K562 (cell line): ENCODE results near the gene ITGA7. TPM values are rescaled to one million over a fixed set of nuclear protein-coding genes. Genes with fewer than 3 reads are reported as not detected.

Experiments
- ATAC-seq: fragments of 200-7000 bp; cut with Tn5 transposase; 3 replicates; pipeline ENCODE4 v1.9.1; 2020; ENCODE audit warnings: moderate library complexity
- BruUV-seq: library from RNA; stranded (reverse); fragments of 400-500 nt; replicated peaks from 2 replicates; lab custom pipeline; 2021; lab: Mats Ljungman, UMichigan
- CTCF ChIA-PET: fragments of 300-600 bp; formaldehyde crosslinking; extraction: SDS; loops from one replicate; lab custom pipeline; 2021; ENCODE audit warnings: low intra/inter-chr PET ratio; lab: Yijun Ruan, JAX
- POLR2A ChIA-PET: fragments of 300-600, 350-650 bp; sonication (Branson Sonifier 250); formaldehyde crosslinking; extraction: SDS; loops from one replicate; lab custom pipeline; 2021; ENCODE audit warnings: antibody characterized with exemption, inconsistent platforms; lab: Yijun Ruan, JAX
- DNase-seq, 4 experiments: peaks; one replicate each; pipeline versions ENCODE4 v3.0.0 to v3.0.0-alpha.2; 2011 to 2018; ENCODE audit warnings: low spot score in 3 of 4, mixed read lengths in 3 of 4; ENCODE audit errors: extremely low read depth in 1 of 4
- FAIRE-seq: peaks from 2 replicates; lab custom pipeline; 2011; peaks lifted over from hg19 to GRCh38; lab: Jason Lieb, UNC
- H2AFZ ChIP-seq: 2 replicates; pipeline ENCODE4 v1.6.0; 2011; ENCODE audit warnings: low read depth, low read length, control low read depth, inconsistent platforms
- H3K27ac ChIP-seq: fragments of 200-600 bp; 3 replicates; pipeline ENCODE4 v1.8.0; 2011; ENCODE audit warnings: low read depth, mild to moderate bottlenecking, control low read depth, inconsistent platforms, low read length, moderate library complexity, mixed read lengths; ENCODE audit errors: extremely low read depth
- H3K27me3 ChIP-seq, 2 experiments: fragments of 300-600 bp in 1 of 2; 2 replicates in 1 of 2; 3 replicates in 1 of 2; pipeline versions ENCODE4 v1.6.0 to v1.8.0; 2011; ENCODE audit warnings: inconsistent platforms in 2 of 2, low read length in 2 of 2, mild to moderate bottlenecking in 1 of 2, mixed read lengths in 1 of 2, moderate library complexity in 1 of 2; ENCODE audit not compliant: control insufficient read depth in 2 of 2, insufficient read depth in 2 of 2
- H3K36me3 ChIP-seq: fragments of 300-600 bp; 3 replicates; pipeline ENCODE4 v1.8.0; 2011; ENCODE audit warnings: mild to moderate bottlenecking, low read length, inconsistent platforms; ENCODE audit not compliant: control insufficient read depth, insufficient read depth
- H3K4me1 ChIP-seq, 2 experiments: fragments of 200-600 bp in 1 of 2; replicated peaks in 1 of 2; 2 replicates in 1 of 2; 3 replicates in 1 of 2; pipeline versions ENCODE4 v1.5.1 to v1.8.0; 2011; ENCODE audit warnings: inconsistent platforms in 2 of 2, low read length in 2 of 2, mild to moderate bottlenecking in 1 of 2, mixed read lengths in 1 of 2, moderate library complexity in 1 of 2; ENCODE audit not compliant: control insufficient read depth in 2 of 2, insufficient read depth in 2 of 2
- H3K4me2 ChIP-seq: 2 replicates; pipeline ENCODE4 v1.6.1; 2011; ENCODE audit warnings: low read length, control low read depth, inconsistent platforms, mixed read lengths; ENCODE audit not compliant: insufficient read depth
- H3K4me3 ChIP-seq: fragments of 200-600 bp; sonication (generic), shearing (Covaris generic); 2 replicates; pipeline ENCODE4 v1.5.1; 2016; ENCODE audit warnings: control low read depth, inconsistent platforms
- H3K79me2 ChIP-seq: fragments of 200-600 bp; 3 replicates; pipeline ENCODE4 v1.8.0; 2011; ENCODE audit warnings: low read length, inconsistent platforms; ENCODE audit not compliant: control insufficient read depth, insufficient read depth
- H3K9ac ChIP-seq, 2 experiments: 2 replicates each; pipeline versions ENCODE4 v1.6.0 to v1.6.1; 2011; ENCODE audit warnings: low read depth in 2 of 2, low read length in 2 of 2, control low read depth in 1 of 2, inconsistent platforms in 1 of 2, mild to moderate bottlenecking in 1 of 2, mixed read lengths in 1 of 2; ENCODE audit not compliant: insufficient read depth in 1 of 2
- H3K9me1 ChIP-seq: one replicate; pipeline ENCODE4 v1.6.0; 2011; ENCODE audit warnings: inconsistent platforms, mild to moderate bottlenecking, low read length, moderate library complexity; ENCODE audit not compliant: control insufficient read depth, insufficient read depth
- H3K9me3 ChIP-seq: replicated peaks from 2 replicates; pipeline ENCODE4 v1.5.1; 2011; ENCODE audit warnings: low read depth, low read length, inconsistent platforms; ENCODE audit not compliant: control insufficient read depth, insufficient read depth
- H4K20me1 ChIP-seq: replicated peaks from 2 replicates; pipeline ENCODE4 v1.6.1; 2011; ENCODE audit warnings: low read length, inconsistent platforms, mixed read lengths; ENCODE audit not compliant: control insufficient read depth, insufficient read depth
- CBX1 ChIP-seq: sonication (generic); IDR thresholded peaks from 2 replicates; pipeline ENCODE4 v1.6.1; 2016; ENCODE audit warnings: antibody characterized with exemption, low read depth, mild to moderate bottlenecking
- DACH1 ChIP-seq: fragments of 450-650 bp; IDR thresholded peaks from 2 replicates; pipeline ENCODE4 v1.6.1; 2018; ENCODE audit not compliant: partially characterized antibody
- PRPF4 ChIP-seq: fragments of 200-400 bp; formaldehyde crosslinking; IDR thresholded peaks from one replicate; pipeline ENCODE4 v1.6.1; 2017; ENCODE audit warnings: low read length, low read depth, mild to moderate bottlenecking; ENCODE audit not compliant: insufficient read depth, poor library complexity, severe bottlenecking
- RERE ChIP-seq: sonication (generic); formaldehyde crosslinking; IDR thresholded peaks from 2 replicates; pipeline ENCODE4 v1.8.0; 2023; ENCODE audit warnings: missing genetic modification reagents, mild to moderate bottlenecking, borderline replicate concordance
- RHOXF2B ChIP-seq: fragments of 250-450 bp; sonication (Bioruptor Pico); conservative IDR thresholded peaks from 2 replicates; pipeline ENCODE4 v1.5.1; 2021
- SAP30 ChIP-seq: fragments of 200-600 bp; sonication (generic); IDR thresholded peaks from 2 replicates; pipeline ENCODE4 v1.6.1; 2012; ENCODE audit warnings: borderline replicate concordance, low read depth, mild to moderate bottlenecking, moderate library complexity, low read length, control low read depth, inconsistent platforms; ENCODE audit not compliant: insufficient read depth, poor library complexity, severe bottlenecking
- WGBS: fragments of 100-300 bp; shearing (Covaris generic); methylation state at CpG from one replicate; pipeline ENCODE4 v1.1.6; 2016; ENCODE audit warnings: low coverage, mixed read lengths; ENCODE audit not compliant: insufficient coverage; ENCODE audit errors: missing lambda C conversion rate; 5-methylcytosine and 5-hydroxymethylcytosine counted together
- in situ Hi-C: fragments of 300-500 bp; cut with MboI; formaldehyde crosslinking; loops from 4 replicates; pipeline ENCODE4 v1.15.0; 2018; ENCODE audit warnings: inconsistent platforms, mixed read lengths
- intact Hi-C: fragments of 100-400 bp; cut with micrococcal nuclease; formaldehyde crosslinking; loops from 2 replicates; pipeline ENCODE4 v1.14.2; 2022
- polyA plus RNA-seq, 8 experiments: library from polyadenylated mRNA; depleted of rRNA in 4 of 8; stranded (reverse) in 5 of 8; unstranded in 3 of 8; fragments of >200 nt; fragmentation: Nextera tagmentation in 2 of 8; fragmentation: Illumina TruSeq in 1 of 8; extraction: Ambion mirVana in 2 of 8; extraction: Trizol in 1 of 8; gene quantifications; 2 replicates each; pipeline versions ENCODE4 v1.2.1 to v1.2.3, GENCODE V29; 2011 to 2014; ENCODE audit warnings: inconsistent platforms in 1 of 8, missing spikeins in 1 of 8
- total RNA-seq, 7 experiments: library from RNA; depleted of rRNA in 6 of 7; stranded (reverse); fragments of >200 nt in 6 of 7; fragmentation: Illumina TruSeq in 2 of 7; extraction: Trizol in 2 of 7; gene quantifications; 2 replicates each; pipeline versions ENCODE4 v1.2.1 to v1.2.3, GENCODE V29; 2011 to 2021; ENCODE audit warnings: low replicate concordance in 1 of 7

The ITGA7 gene
- total and polyA plus RNA-seq, 9 of the 15 experiments (the other 6 are each of a cell fraction or from before 2014, with no cell fraction given): 0.11 to 2.3 (median 0.56) TPM; not detected in 1

GRCh38 chr12:55673638-55674037, 34.1 kb downstream of the ITGA7 start (continued):
- no peak for TF ChIP-seq RHOXF2B
- no peak for TF ChIP-seq SAP30
- no peak for TF ChIP-seq DACH1

DNA sequence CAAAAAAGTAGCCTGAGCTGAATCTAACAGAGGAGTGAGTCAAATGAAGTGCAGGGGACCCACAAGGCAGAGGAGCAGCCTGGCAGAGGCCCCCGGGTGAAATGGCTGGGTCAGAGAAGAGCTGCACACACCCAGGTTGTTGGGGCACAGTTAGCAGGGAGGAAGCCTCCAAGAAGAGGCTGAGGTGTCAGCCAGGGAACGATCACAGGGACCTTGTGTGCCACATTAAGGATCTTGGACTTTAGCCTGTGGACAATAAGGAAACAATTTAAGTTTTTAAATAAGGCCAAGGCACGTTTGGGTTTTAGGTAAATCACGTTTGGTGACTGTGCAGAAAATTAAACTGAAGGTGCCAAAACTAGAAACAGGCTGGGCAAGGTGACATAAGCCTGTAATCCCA, 36.0 kb downstream of the ITGA7 start:
- no peak for TF ChIP-seq RERE (CRISPR knock-in tag)
- no peak for TF ChIP-seq CBX1
- no peak for TF ChIP-seq RHOXF2B
- no peak for TF ChIP-seq PRPF4
- Histone ChIP-seq H3K36me3 (no peaks in the 10 kb centered on the region), H3K79me2 (no peaks in the 10 kb centered on the region), H3K9ac (peak overlapping the region in 1 of 2 experiments; percentile 57; a peak in 1 of 4 replicates), H3K27ac (no peak overlapping the region), H3K4me2 (no peak overlapping the region), H3K27me3 (peaks cover 1 to 4% of the 10 kb centered on the region in 2 experiments; a peak in 3 of 5 replicates), H3K4me1 (no peaks in the 10 kb centered on the region), H3K4me3 (no peak overlapping the region), H3K9me3 (no peaks in the 10 kb centered on the region), H2AFZ (no peak overlapping the region), H3K9me1 (no peaks in the 10 kb centered on the region), H4K20me1 (no peaks in the 10 kb centered on the region)
- ATAC-seq: no peak
- no TSS peak for BruUV-seq
- WGBS: 2% methylated on average over 4 of the region's 4 CpGs
- POLR2A ChIA-PET: interaction anchor here (1.1 kb wide), 1 partner anchor 23 kb away, joined by 3 read pairs; no protein-coding TSS in a partner anchor
- no peak for FAIRE-seq
- in situ Hi-C loops: no loop called here
- DNase-seq: no peak
- CTCF ChIA-PET: no interaction called here
- intact Hi-C loops: no loop called here
